ENCODE data around the gene NDUFAF8.

DNA sequence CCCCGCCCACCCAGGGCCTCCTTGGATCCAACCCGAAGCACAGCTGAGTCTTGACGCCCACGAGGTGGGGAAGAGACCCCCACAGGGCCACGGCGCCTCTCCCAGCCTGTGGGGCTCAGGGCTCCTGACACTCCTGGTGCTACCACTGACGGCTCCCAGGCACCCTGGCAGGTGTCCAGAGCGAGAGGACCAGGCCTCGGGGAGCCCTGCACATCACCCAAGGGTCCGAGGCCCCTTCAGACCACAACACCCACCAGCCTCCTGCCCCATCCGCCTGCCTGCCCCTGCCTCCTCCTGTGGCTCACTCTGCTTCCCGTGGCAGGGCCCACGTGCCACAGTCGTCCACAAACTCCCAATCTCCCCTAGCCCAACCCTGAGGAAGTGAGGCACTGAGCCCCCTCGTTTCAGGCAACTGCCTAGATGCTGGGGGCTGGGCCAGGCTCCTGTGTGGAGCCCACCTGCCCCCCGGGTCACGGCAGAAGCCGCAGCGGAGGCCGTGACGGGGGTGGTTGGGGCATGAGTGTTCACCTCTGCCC, 44.8 kb upstream of the NDUFAF8 start:
- TF ChIP-seq POLR2A (IDR thresholded peaks at IDR 0.05; ENCODE audit: low read length) (no peak), FOSL2 (IDR thresholded peaks at IDR 0.05) (no peak), FOSL2 (CRISPR knock-in tag; IDR thresholded peaks at IDR 0.05) (no peak), HDAC2 (IDR thresholded peaks at IDR 0.05) (no peak), JUN (IDR thresholded peaks at IDR 0.05) (no peak)
- TF ChIP-seq, protein P1, sequence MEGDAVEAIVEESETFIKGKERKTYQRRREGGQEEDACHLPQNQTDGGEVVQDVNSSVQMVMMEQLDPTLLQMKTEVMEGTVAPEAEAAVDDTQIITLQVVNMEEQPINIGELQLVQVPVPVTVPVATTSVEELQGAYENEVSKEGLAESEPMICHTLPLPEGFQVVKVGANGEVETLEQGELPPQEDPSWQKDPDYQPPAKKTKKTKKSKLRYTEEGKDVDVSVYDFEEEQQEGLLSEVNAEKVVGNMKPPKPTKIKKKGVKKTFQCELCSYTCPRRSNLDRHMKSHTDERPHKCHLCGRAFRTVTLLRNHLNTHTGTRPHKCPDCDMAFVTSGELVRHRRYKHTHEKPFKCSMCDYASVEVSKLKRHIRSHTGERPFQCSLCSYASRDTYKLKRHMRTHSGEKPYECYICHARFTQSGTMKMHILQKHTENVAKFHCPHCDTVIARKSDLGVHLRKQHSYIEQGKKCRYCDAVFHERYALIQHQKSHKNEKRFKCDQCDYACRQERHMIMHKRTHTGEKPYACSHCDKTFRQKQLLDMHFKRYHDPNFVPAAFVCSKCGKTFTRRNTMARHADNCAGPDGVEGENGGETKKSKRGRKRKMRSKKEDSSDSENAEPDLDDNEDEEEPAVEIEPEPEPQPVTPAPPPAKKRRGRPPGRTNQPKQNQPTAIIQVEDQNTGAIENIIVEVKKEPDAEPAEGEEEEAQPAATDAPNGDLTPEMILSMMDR (IDR thresholded peaks at IDR 0.05), result no peak
- TF ChIP-seq, protein P2, sequence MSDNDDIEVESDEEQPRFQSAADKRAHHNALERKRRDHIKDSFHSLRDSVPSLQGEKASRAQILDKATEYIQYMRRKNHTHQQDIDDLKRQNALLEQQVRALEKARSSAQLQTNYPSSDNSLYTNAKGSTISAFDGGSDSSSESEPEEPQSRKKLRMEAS (IDR thresholded peaks at IDR 0.05), result no peak
- TF ChIP-seq, protein P3, sequence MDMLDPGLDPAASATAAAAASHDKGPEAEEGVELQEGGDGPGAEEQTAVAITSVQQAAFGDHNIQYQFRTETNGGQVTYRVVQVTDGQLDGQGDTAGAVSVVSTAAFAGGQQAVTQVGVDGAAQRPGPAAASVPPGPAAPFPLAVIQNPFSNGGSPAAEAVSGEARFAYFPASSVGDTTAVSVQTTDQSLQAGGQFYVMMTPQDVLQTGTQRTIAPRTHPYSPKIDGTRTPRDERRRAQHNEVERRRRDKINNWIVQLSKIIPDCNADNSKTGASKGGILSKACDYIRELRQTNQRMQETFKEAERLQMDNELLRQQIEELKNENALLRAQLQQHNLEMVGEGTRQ (IDR thresholded peaks at IDR 0.05), result no peak
